Ishikawa (cell line): ENCODE data around the gene CEP76.
A peak's percentile ranks its signal among the peaks of the same experiment; 100 is the strongest.

Experiments used
- CEBPB ChIP-seq: IDR thresholded peaks from 2 replicates; pipeline ENCODE4 v1.6.1; 2012
- CREB1 ChIP-seq: IDR thresholded peaks from 2 replicates; pipeline ENCODE4 v1.6.1; 2012; ENCODE audit warnings: low read depth
- EGR1 ChIP-seq: IDR thresholded peaks from 2 replicates; pipeline ENCODE4 v1.6.1; 2012
- EP300 ChIP-seq: IDR thresholded peaks from 2 replicates; pipeline ENCODE4 v1.6.1; 2012; ENCODE audit warnings: borderline replicate concordance
- FOXM1 ChIP-seq: IDR thresholded peaks from 2 replicates; pipeline ENCODE4 v1.6.1; 2012; ENCODE audit warnings: low read depth, borderline replicate concordance
- NFIC ChIP-seq: IDR thresholded peaks from 2 replicates; pipeline ENCODE4 v1.6.1; 2012
- RAD21 ChIP-seq: IDR thresholded peaks from 2 replicates; pipeline ENCODE4 v1.6.1; 2012; ENCODE audit warnings: low read depth
- REST ChIP-seq: IDR thresholded peaks from 2 replicates; pipeline ENCODE4 v1.6.1; 2012; ENCODE audit warnings: low read depth, mild to moderate bottlenecking
- TAF1 ChIP-seq: IDR thresholded peaks from 2 replicates; pipeline ENCODE4 v1.6.1; 2012; ENCODE audit warnings: low read depth, mild to moderate bottlenecking
- TCF12 ChIP-seq: IDR thresholded peaks from 2 replicates; pipeline ENCODE4 v1.6.1; 2012; ENCODE audit warnings: low read depth
- TEAD4 ChIP-seq: IDR thresholded peaks from 2 replicates; pipeline ENCODE4 v1.6.1; 2012
- YY1 ChIP-seq: IDR thresholded peaks from 2 replicates; pipeline ENCODE4 v1.6.1; 2012; ENCODE audit warnings: low read depth
- ZBTB7A ChIP-seq: IDR thresholded peaks from 2 replicates; pipeline ENCODE4 v1.6.1; 2012; ENCODE audit warnings: low read depth
- TF ChIP-seq, protein P1 (sequence below): IDR thresholded peaks from 2 replicates; pipeline ENCODE4 v1.6.1; 2012
- TF ChIP-seq, protein P2 (sequence below): IDR thresholded peaks from 2 replicates; pipeline ENCODE4 v1.6.1; 2012

Gene CEP76

DNA sequence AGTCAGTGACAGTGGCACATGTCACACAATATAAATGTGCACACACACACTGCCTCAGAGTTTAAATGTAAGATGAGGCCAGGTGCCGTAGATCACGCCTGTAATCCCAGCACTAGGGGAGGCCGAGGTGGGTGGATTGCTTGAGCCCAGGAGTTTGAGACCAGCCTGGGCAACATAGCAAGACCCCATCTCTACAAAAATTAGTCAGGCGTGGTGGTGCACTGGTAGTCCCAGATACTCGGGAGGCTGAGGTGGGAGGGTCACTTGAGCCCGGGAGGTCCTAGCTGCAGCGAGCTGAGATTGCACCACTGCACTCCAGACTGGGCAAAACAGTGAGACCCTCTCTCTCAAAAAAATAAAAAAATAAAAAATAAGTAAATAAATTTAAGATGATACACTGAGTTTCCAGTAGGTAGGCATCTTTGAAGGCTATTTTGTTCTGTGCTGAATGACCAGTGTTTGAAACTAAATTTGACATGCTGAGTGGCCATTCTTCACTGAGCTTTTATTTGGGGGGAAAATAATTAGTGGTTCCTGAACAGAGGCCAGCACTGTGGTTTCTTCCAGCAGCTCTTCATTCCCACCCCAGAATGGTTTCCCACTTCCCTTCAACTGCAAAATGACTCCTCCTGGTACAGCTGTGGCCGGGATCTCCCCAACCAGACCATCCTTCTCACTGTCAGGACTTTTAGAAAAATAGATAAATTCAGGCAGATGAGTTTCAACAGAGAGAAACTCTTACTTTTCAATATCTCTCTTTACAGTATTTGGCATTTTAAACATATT is 45.2 kb upstream of the CEP76 start:
- no peak for TF ChIP-seq REST
- no peak for TF ChIP-seq RAD21

GRCh38 chr18:12745095-12745795 is 42.7 kb upstream of the CEP76 start:
- TF ChIP-seq TAF1 (no peak), YY1 (no peak), NFIC (no peak), TCF12 (no peak), RAD21 (no peak), CEBPB (no peak), EP300 (no peak), EGR1 (no peak), TEAD4 (no peak), ZBTB7A (no peak), REST (no peak), FOXM1 (no peak), CREB1 (no peak)
- TF ChIP-seq, protein P1, sequence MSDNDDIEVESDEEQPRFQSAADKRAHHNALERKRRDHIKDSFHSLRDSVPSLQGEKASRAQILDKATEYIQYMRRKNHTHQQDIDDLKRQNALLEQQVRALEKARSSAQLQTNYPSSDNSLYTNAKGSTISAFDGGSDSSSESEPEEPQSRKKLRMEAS: no peak
- TF ChIP-seq, protein P2, sequence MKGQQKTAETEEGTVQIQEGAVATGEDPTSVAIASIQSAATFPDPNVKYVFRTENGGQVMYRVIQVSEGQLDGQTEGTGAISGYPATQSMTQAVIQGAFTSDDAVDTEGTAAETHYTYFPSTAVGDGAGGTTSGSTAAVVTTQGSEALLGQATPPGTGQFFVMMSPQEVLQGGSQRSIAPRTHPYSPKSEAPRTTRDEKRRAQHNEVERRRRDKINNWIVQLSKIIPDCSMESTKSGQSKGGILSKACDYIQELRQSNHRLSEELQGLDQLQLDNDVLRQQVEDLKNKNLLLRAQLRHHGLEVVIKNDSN: no peak

- TF ChIP-seq CREB1 (no peak), REST (no peak), CEBPB (no peak), YY1 (no peak), RAD21 (peak; percentile 73)
These were observed 41.6 kb upstream of the CEP76 start for GRCh38 chr18:12744103-12744502.

DNA sequence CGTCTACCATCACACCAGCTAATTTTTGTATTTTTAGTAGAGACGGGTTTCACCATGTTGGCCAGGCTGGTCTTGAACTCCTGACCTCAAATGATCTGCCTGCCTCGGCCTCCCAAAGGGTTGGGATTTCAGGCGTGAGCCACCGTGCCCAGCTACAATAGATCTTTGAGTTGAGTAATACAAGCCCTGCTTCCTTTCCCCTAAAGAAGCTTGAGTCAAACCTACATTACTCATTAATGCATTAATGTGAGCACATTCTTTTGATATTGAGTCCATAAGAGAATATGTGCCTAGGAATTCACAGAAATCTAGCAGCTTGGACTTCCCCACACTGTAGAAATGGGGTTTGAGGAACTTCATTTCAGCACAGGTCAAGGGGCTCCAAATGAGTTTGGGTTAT is 39.9 kb upstream of the CEP76 start:
- TF ChIP-seq, protein P2: no peak
- TF ChIP-seq RAD21: no peak
- TF ChIP-seq, protein P1: no peak

DNA sequence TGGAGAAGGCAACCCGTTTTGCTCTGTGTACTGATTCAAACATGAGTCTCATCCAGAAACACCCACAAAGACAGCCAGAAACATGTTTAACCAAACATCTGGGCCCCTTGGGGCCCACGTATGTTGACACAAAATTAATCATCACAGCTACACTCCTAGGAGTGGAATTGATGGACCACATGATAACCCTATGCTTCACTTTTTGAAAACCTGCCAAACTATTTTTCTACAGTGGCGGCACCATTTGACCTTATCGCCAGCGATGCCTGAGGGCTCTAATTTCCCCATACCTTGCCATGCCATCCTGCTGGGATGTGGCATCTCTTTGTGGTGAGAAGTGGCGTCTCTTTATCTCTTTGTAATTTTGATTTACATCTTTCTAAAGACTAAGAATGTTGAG is 38.8 kb upstream of the CEP76 start:
- TF ChIP-seq, protein P1: no peak
- TF ChIP-seq TAF1 (no peak), YY1 (no peak), FOXM1 (no peak), EP300 (no peak), TCF12 (no peak), EGR1 (no peak), CREB1 (no peak), RAD21 (no peak), TEAD4 (no peak), CEBPB (no peak), ZBTB7A (no peak), REST (no peak), NFIC (no peak)
- TF ChIP-seq, protein P2: no peak
